ENCODE results near the gene KLHL12. TPM values are rescaled to one million over a fixed set of nuclear protein-coding genes. Genes with fewer than 3 reads are reported as not detected.
"Not testable (repeated sequence)": the region's sequence is repeated elsewhere in the genome, so short reads cannot be mapped to it uniquely, and the experiment has no call there.

KLHL12 gene
- total RNA-seq, 2 donors from 2014 or later: 12.6 to 18.5 TPM

DNA sequence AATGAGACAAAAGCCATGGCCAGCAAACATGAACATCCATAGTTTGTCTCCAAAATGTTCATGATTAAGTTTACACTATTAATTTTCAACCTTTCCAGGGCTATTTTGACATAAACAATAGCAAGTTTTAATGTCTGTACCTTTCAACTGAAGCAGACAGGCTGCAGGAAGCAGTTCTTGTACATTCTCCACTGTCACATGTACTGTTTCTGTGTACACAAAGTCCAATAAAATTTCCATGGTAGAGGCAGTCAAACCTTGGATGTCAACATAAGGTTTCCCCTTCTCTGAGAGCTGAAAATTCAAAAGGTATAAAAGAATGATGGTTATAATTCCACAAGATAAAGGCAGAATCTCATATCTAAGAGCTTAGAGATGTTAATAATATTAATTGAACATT lies 7.4 kb downstream of the KLHL12 start:
- no peaks in the 10 kb centered on the region for H3K9me3 ChIP-seq
- no peak overlapping the region for H3K27ac ChIP-seq
- H3K36me3 ChIP-seq: peaks cover 33% of the 10 kb centered on the region
- TF ChIP-seq, protein P1, sequence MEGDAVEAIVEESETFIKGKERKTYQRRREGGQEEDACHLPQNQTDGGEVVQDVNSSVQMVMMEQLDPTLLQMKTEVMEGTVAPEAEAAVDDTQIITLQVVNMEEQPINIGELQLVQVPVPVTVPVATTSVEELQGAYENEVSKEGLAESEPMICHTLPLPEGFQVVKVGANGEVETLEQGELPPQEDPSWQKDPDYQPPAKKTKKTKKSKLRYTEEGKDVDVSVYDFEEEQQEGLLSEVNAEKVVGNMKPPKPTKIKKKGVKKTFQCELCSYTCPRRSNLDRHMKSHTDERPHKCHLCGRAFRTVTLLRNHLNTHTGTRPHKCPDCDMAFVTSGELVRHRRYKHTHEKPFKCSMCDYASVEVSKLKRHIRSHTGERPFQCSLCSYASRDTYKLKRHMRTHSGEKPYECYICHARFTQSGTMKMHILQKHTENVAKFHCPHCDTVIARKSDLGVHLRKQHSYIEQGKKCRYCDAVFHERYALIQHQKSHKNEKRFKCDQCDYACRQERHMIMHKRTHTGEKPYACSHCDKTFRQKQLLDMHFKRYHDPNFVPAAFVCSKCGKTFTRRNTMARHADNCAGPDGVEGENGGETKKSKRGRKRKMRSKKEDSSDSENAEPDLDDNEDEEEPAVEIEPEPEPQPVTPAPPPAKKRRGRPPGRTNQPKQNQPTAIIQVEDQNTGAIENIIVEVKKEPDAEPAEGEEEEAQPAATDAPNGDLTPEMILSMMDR (IDR thresholded peaks at IDR 0.05): no peak
- no peak for ATAC-seq (ENCODE audit: insufficient number of reproducible peaks, low FRiP score, low read depth)
- H3K4me1 ChIP-seq (ENCODE audit: control insufficient read depth in 1 of 2, low read depth in 2 of 2): peaks cover 9 to 11% of the 10 kb centered on the region in 2 donors
- no peak for DNase-seq (ENCODE audit: low spot score)
- H3K4me3 ChIP-seq: no peak overlapping the region
- no peaks in the 10 kb centered on the region for H3K27me3 ChIP-seq (replicated peaks; ENCODE audit: insufficient read depth)

DNA sequence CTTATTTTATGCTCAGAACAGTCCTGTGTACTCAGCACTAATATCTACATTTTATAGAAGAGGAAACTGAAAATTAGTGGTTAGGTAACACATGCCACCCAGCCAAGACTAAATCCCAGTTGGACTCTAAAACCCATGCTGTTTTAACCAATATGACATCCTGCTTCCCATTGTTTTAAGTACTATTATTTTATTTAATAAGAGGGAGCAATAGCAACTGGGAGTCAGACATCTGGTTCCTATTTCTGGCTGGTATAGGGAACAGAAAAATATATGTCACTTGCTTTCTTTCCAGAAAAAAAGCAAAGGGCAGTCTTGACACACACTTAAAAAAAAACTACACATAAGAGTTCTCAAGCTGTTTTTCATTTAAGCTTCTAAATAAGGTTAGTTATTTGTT lies 11.9 kb downstream of the KLHL12 start:
- TF ChIP-seq, protein P1 (IDR thresholded peaks at IDR 0.05): no peak
- no peak for DNase-seq (ENCODE audit: low spot score)
- Histone ChIP-seq H3K4me3 (no peak overlapping the region), H3K4me1 (ENCODE audit: control insufficient read depth in 1 of 2, low read depth in 2 of 2) (no peaks in the 10 kb centered on the region), H3K9me3 (no peaks in the 10 kb centered on the region), H3K27ac (no peak overlapping the region), H3K36me3 (peaks cover 61% of the 10 kb centered on the region), H3K27me3 (replicated peaks; ENCODE audit: insufficient read depth) (no peaks in the 10 kb centered on the region)
- ATAC-seq (ENCODE audit: insufficient number of reproducible peaks, low FRiP score, low read depth): no peak

DNA sequence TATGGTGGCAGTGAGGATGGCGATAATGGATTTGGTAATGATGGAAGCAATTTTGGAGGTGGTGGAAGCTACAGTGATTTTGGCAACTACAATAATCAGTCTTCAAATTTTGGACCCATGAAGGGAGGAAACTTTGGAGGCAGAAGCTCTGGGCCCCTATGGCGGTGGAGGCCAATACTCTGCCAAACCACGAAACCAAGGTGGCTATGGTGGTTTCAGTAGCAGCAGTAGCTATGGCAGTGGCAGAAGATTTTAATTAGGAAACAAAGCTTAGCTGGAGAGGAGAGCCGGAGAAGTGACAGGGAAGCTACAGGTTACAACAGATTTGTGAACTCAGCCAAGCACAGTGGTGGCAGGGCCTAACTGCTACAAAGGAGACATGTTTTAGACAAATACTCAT lies 14.6 kb downstream of the KLHL12 start:
- peaks cover 53% of the 10 kb centered on the region for H3K36me3 ChIP-seq
- not testable (repeated sequence) for DNase-seq (ENCODE audit: low spot score); ATAC-seq (ENCODE audit: insufficient number of reproducible peaks, low FRiP score, low read depth); H3K4me1 ChIP-seq (ENCODE audit: control insufficient read depth in 1 of 2, low read depth in 2 of 2); H3K27ac ChIP-seq; H3K9me3 ChIP-seq; H3K4me3 ChIP-seq; H3K27me3 ChIP-seq (replicated peaks; ENCODE audit: insufficient read depth)

DNA sequence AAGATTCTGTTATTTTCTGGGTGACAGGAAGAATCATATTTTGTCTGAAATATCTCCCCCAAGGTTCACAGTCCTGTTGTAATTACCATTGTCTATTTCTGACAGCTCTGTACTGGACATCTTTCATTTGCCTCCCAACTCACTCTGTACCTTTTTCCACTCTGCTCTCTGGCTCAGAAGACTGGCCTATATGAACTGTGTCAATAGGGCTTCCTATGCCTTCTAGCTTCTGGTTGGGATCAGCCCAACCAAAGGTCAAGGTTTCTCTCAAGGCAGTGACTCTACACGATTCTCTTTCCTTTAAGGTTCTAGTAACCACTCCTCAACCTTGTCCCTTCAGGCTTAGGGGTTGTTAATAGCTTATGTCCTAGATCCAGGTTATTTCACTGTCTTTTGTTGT lies 17.5 kb downstream of the KLHL12 start:
- peaks cover 42% of the 10 kb centered on the region for H3K36me3 ChIP-seq
- no peak overlapping the region for H3K27ac ChIP-seq
- H3K9me3 ChIP-seq: no peaks in the 10 kb centered on the region
- H3K4me3 ChIP-seq: no peak overlapping the region
- H3K4me1 ChIP-seq (ENCODE audit: control insufficient read depth in 1 of 2, low read depth in 2 of 2): no peaks in the 10 kb centered on the region
- no peaks in the 10 kb centered on the region for H3K27me3 ChIP-seq (replicated peaks; ENCODE audit: insufficient read depth)
- no peak for DNase-seq (ENCODE audit: low spot score)
- TF ChIP-seq, protein P1 (IDR thresholded peaks at IDR 0.05): no peak
- no peak for ATAC-seq (ENCODE audit: insufficient number of reproducible peaks, low FRiP score, low read depth)

DNA sequence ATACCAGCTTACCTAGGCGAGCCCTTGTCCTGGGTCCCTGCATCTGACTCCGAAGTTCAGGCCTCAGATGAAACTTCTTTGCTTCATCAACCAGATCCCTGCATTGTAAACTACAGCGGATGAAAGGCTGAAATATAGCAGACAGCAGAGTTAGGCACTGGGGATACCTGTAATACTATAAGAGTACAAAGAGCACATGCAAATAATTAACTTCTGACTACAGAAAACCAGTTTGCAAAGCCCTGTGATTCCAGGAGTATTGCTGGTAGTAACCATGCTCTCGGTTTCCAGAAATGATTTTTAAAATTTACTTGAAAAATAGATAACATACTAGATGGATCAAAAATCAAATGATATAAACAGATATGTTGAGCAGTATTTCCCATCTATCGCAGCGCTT lies 18.0 kb downstream of the KLHL12 start:
- no peaks in the 10 kb centered on the region for H3K4me1 ChIP-seq (ENCODE audit: control insufficient read depth in 1 of 2, low read depth in 2 of 2)
- DNase-seq (ENCODE audit: low spot score) (no peak), ATAC-seq (ENCODE audit: insufficient number of reproducible peaks, low FRiP score, low read depth) (no peak)
- no peaks in the 10 kb centered on the region for H3K27me3 ChIP-seq (replicated peaks; ENCODE audit: insufficient read depth)
- TF ChIP-seq, protein P1 (IDR thresholded peaks at IDR 0.05): no peak
- peaks cover 41% of the 10 kb centered on the region for H3K36me3 ChIP-seq
- H3K4me3 ChIP-seq: no peak overlapping the region
- H3K27ac ChIP-seq: no peak overlapping the region
- H3K9me3 ChIP-seq: no peaks in the 10 kb centered on the region

DNA sequence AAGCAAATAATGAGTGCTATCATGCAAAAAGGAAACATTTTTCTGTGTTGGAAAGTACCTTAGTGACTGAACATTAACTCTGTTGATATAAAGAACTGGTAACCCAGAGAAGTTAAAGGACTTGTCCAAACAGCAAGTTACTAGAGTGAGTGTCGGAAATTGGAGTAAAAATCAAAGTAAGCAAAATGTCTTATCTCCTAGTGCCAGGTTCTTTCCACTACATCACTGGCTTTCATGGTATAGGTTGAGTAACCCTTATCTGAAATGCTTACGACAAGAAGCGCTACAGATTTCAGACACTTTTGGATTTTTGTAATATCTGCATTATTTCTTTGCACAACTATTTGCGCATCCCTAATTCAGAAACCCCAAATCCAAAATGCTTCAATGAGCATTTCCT lies 21.7 kb downstream of the KLHL12 start:
- Histone ChIP-seq H3K27ac (no peak overlapping the region), H3K4me1 (ENCODE audit: control insufficient read depth in 1 of 2, low read depth in 2 of 2) (no peaks in the 10 kb centered on the region), H3K36me3 (peaks cover 17% of the 10 kb centered on the region), H3K4me3 (no peak overlapping the region), H3K27me3 (replicated peaks; ENCODE audit: insufficient read depth) (no peaks in the 10 kb centered on the region), H3K9me3 (no peaks in the 10 kb centered on the region)
- TF ChIP-seq, protein P1 (IDR thresholded peaks at IDR 0.05): no peak
- ATAC-seq (ENCODE audit: insufficient number of reproducible peaks, low FRiP score, low read depth) (no peak), DNase-seq (ENCODE audit: low spot score) (no peak)

DNA sequence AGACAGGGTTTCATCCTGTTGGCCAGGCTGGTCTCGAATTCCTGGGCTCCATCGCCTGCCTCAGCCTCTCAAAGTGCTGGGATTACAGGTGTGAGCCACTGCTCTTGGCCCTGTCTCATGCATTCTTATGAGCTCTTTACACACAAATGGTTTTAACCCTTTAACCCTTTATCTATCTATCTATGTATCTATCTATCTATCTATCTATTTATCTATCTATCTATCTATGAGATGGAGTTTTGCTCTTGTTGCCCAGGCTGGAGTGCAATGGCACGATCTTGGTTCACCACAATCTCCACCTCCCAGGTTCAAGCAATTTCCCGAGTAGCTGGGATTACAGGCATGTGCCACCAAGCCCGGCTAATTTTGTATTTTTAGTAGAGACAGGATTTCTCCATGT lies 23.2 kb downstream of the KLHL12 start:
- not testable (repeated sequence) for H3K4me3 ChIP-seq; H3K27me3 ChIP-seq (replicated peaks; ENCODE audit: insufficient read depth); H3K4me1 ChIP-seq (ENCODE audit: control insufficient read depth in 1 of 2, low read depth in 2 of 2); H3K27ac ChIP-seq; DNase-seq (ENCODE audit: low spot score); ATAC-seq (ENCODE audit: insufficient number of reproducible peaks, low FRiP score, low read depth); H3K9me3 ChIP-seq
- peaks cover 17% of the 10 kb centered on the region for H3K36me3 ChIP-seq
